GM23248 (cell line): ENCODE results near the gene PCBP3.

Source experiments
- EZH2 ChIP-seq: fragments of 200-600 bp; sonication (generic); IDR thresholded peaks from 2 replicates; pipeline ENCODE4 v1.6.1; 2018; ENCODE audit warnings: antibody characterized with exemption, mild to moderate bottlenecking; ENCODE audit not compliant: insufficient read depth, poor library complexity, severe bottlenecking
- EZH2phosphoT487 ChIP-seq: fragments of 200-600 bp; sonication (generic); IDR thresholded peaks from 2 replicates; pipeline ENCODE4 v1.6.1; 2018; ENCODE audit warnings: antibody characterized with exemption, moderate library complexity, mild to moderate bottlenecking, low read depth; ENCODE audit not compliant: insufficient read depth

DNA sequence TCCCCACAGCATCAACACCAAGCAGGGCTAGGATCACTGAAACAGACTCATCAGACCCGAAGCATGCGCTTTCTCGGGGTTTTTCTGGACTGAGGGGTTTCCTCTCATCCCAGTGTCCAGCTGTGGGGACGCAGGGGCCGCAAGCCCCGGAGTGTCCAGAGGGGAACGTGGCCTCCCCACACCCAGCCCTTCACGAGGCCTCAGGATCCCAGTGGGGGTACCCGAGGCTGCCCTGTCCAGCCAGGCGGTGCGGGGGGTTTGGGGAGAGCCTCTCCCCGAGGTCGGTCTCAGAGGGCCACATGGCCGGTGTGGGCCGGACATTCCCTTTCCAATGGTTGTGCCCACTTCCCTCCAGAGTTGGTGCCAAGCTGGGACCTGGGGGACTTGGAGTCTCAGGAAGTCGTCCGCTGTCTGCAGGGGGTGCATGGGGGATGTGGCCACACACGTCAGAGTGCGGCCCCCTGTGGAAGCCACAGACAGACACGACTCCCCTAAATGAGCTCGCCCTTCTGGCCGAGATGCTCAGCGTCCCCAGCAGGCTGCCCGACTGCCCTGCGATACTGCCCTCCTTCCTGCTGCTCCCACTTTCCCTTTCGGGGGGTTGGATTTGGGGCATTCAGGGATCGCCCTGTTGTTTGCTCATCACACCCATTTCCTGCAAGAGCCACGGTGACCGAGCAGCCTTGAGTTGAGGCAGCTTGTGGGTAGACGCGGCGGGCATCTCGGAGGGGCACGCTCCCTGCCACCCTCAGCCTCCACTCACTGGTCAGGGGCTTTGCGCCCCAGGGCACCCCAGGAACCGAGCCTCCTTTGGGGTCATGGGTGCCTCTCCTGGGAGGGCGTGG lies 342.2 kb downstream of the PCBP3 start:
- TF ChIP-seq EZH2phosphoT487 (no peak), EZH2 (no peak)
